GM18907 (cell line): ENCODE data around the gene PRCD.
"Not testable (repeated sequence)": the region's sequence is repeated elsewhere in the genome, so short reads cannot be mapped to it uniquely, and the experiment has no call there.

Experiments
- ATAC-seq: cut with Tn5 transposase; IDR thresholded peaks from one replicate; pipeline ENCODE4 v1.9.1; 2021; ENCODE audit warnings: mild to moderate bottlenecking, moderate library complexity; ENCODE audit not compliant: unreplicated experiment

PRCD gene

GRCh38 chr17:76502341-76503211, 37.3 kb upstream of the PRCD start:
- ATAC-seq, result no peak

DNA sequence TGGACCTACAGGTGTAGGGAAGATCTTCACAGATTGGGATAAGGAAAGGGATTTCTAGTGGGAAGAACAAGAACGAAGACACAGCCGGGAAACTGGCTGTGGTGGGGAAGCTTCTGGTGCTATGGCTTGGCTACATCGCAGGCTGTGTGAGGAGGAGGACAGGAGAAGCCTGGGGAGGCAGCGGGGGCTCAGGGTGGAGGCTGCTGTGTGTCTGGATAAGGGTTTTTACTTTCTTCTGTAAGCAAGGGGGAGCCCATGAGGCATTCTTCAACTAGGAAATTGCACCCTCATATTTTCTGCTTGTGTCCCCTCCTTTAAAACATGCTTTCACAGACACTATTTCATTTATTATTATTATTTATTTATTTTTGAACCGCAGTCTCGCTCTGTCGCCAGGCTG, 35.7 kb upstream of the PRCD start:
- no peak for ATAC-seq

DNA sequence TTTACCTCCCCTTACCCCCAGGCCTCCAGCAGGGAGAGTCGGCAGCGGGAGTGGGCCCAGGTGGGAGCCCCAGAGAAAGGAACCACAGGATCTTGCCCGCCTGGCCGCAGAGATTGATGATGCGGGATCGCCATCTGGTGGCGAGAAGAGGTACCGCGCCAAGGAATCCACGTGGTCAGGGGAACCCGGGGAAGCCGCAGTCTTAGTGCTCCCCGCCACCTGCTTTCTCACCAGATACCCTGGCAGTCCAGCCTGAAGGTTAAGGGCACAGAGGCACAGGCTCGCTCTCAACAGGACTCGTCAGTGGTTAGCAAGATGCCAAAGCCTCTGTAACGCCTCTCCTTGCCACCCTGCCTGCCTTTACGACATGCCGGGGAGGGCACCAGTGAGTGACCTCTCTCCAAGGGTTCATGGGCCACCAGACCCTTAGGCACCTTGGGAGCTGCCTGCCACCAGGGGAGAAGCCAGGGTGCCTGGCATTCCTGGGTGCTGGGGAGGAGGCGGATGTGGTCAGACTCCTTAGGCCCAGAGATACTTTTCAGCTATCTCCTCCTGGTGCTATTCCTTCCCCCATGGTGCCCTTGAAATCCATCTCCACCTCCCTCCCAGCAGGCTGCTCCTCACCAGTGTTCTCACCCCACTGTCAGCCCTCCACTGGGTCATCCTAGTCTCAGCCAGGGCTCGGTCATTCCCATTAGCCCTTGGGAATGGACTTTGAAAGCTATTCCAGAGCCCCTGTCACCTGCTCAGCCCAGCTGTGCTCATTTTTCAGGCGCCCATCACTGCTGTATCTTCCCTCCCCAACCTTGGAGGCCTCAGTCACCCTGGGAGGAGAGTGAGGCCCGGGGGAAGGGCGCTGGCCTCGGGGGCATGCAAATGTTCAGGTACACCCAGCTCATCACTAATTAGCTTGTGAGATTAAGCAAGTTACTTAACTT, 33.2 kb upstream of the PRCD start:
- ATAC-seq, result peak; percentile 57

DNA sequence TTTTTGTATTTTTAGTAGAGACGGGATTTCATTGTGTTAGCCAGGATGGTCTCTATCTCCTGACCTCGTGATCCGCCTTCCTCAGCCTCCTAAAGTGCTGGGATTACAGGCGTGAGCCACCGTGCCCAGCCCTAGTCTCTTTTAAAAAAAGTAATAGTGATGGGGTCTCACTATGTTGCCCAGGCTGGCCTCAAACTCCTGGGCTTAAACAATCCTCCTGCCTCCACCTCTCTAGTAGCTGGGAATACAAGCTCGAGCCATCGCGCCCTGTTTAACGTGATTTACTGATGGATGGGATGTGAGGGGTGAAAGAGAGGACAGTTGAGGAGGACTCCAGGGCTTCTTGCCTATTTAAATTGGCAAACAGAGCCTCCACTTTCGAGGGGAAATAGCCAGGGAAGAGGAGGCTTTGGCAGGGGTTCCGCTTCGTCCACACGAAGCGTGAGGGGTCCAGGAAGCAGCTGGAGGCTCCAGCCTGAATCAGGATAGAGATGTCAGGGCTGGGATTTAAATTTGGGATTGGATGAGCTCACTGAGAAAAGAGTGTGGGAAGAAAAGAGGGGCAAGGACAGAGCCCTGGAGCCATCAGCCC, 31.3 kb upstream of the PRCD start:
- not testable (repeated sequence) for ATAC-seq

- ATAC-seq, result no peak
These were observed 29.0 kb upstream of the PRCD start for GRCh38 chr17:76510831-76511244.

GRCh38 chr17:76511668-76512365, 28.0 kb upstream of the PRCD start:
- no peak for ATAC-seq

GRCh38 chr17:76512366-76513305, 27.2 kb upstream of the PRCD start:
- no peak for ATAC-seq

- no peak for ATAC-seq
These were observed 26.5 kb upstream of the PRCD start for GRCh38 chr17:76513306-76513692.

DNA sequence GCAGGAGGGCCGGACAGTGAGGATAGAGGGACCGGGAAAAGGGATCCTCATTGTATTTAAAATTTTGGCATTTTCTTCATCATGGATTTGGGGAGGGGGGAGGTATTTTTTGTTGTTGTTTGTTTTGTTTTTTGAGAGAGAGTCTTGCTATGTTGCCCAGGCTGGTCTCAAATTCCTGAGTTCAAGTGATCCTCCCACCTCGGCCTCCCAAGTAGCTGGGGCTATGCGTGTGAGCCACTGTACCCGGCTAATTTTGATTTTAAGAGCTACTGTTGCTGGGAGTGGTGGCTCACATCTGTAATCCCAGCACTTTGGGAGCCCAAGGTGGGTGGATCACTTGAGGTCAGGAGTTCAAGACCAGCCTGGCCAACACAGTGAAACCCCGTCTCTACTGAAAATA, 25.5 kb upstream of the PRCD start:
- ATAC-seq, result not testable (repeated sequence)

- no peak for ATAC-seq
These were observed 24.4 kb upstream of the PRCD start for GRCh38 chr17:76515274-76515949.

DNA sequence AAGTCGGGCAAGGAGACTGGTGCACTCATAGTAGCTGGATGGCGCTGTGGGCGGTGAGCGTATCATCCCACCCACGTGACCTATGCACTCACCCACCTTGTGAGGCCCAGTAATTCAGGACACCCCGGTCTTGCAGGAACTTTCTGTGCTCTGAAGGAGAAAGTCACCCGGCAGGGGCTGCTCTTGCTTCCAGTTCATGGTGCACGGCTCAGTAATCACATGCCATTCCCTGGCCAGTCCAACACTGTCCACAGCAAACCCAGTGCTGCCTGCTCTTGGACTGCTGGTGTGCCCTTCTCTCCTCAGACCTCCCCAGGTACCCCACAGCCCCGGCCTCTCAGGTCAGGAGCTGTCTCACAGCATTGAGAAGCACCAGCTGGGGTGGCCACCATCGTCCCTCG, 22.2 kb upstream of the PRCD start:
- no peak for ATAC-seq

DNA sequence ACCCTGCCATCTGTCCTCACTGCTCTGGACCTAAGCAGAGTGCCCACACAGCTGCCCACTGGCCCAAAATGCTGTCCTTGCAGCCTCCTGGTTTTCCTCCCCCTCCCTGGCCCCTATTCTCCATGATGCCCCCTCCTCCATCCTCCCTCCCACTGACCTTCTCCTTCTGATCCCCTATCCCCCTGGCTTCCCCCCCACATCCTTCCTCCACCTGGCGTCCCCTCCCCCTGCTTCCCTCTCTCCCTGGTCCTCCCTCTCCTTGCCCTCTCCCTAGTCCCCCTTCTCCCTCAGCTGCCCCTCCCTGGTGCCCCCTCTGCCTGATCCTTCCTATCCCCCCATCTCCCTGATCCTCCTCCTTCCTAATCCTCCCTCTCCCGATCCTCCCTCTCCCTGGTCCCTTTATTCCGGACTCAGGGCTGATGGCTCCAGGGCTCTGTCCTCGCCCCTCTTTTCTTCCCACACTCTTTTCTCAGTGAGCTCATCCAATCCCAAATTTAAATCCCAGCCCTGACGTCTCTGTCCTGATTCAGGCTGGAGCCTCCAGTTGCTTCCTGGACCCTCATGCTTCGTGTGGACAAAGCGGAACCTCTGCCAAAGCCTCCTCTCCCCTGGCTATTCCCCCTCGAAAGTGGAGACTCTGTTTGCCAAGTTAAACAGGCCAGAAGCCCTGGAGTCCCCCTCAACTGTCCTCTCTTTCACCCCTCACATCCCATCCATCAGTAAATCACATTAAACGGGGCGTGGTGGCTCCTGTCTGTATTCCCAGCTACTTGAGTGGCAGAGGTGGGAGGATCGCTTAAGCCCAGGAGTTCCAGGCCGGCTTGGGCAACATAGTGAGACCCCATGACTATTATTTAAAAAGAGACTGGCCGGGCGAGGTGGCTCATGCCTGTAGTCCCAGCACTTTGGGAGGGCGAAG, 20.5 kb upstream of the PRCD start:
- no peak for ATAC-seq

- ATAC-seq, result no peak
These were observed 18.6 kb upstream of the PRCD start for GRCh38 chr17:76521262-76521661.

- ATAC-seq, result not testable (repeated sequence)
These were observed 18.2 kb upstream of the PRCD start for GRCh38 chr17:76521683-76522082.

DNA sequence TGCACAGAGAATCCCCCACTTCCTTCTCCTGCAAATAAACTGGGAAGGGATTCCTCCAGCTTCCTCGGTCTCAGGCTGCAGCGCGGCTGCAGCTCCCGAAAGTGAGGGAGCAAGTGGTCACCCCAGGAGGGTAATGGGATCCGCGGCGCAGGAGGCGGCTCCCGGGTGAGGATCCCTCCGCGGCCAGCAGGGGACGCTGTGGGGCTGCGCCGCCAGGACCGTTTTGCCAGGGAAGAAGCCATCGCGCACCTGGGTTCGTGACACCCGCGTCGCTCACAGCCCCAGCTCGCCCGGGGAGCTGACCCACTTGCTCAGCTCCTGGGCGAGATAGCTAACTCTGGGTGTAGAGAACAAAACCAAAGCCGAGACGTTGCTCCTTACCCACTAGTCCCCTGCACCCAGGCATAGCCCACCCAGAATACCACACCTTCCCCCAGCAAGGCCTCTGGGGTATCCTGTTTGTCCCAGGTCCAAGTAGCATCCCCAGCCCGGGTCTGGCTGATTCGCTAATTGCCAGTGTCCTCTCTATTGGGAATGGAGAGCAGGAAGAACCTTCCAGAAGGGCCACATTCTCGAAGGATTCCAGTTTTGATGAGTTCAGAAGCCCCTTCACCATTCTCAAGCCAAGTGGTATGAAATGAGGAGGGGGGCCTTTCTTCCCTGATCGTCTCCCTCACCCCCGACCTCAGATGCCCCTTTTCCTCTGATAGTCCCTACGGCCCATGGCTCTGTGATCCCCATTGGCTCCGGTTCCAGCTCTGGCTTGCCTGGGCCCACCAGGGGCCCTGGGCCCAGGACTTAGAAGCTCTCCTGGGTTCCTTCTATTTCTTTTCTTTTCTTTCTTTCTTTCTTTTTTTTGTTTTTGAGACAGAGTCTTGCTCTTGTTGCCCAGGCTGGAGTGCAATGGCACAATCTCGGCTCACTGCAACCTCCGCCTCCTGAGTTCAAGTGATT, 16.5 kb upstream of the PRCD start:
- no peak for ATAC-seq

- no peak for ATAC-seq
These were observed 15.0 kb upstream of the PRCD start for GRCh38 chr17:76524598-76525512.
